NCI-H128 (cell line): ENCODE data around the gene DPYSL5.
"Not testable (repeated sequence)": the region's sequence is repeated elsewhere in the genome, so short reads cannot be mapped to it uniquely, and the experiment has no call there.

Source experiments
- DNase-seq: peaks from one replicate; lab custom pipeline; 2025; ENCODE audit not compliant: unreplicated experiment; lab: John Stamatoyannopoulos, UW

DPYSL5 gene

GRCh38 chr2:26847655-26848335 lies at the start of gene DPYSL5:
TSS of gene DPYSL5 (plus strand) at chr2:26848132. CDS start at chr2:26898500, 50,368 bp downstream.
- DNase-seq = peak; percentile 82

GRCh38 chr2:26801328-26801727 lies 46.6 kb upstream of the DPYSL5 start:
- no peak for DNase-seq

- no peak for DNase-seq
Measured at GRCh38 chr2:26801796-26802195, 46.1 kb upstream of the DPYSL5 start.

GRCh38 chr2:26805241-26805676 lies 42.7 kb upstream of the DPYSL5 start:
- DNase-seq = no peak

- DNase-seq = no peak
Measured at GRCh38 chr2:26807788-26808460, 40.0 kb upstream of the DPYSL5 start.

- DNase-seq = no peak
Measured at GRCh38 chr2:26809211-26809610, 38.7 kb upstream of the DPYSL5 start.

GRCh38 chr2:26809876-26810577 lies 37.9 kb upstream of the DPYSL5 start:
- no peak for DNase-seq

- DNase-seq = no peak
Measured at GRCh38 chr2:26811261-26811660, 36.7 kb upstream of the DPYSL5 start.

- DNase-seq = no peak
Measured at GRCh38 chr2:26811791-26812694, 35.9 kb upstream of the DPYSL5 start.

- no peak for DNase-seq
Measured at GRCh38 chr2:26812731-26813130, 35.2 kb upstream of the DPYSL5 start.

GRCh38 chr2:26814072-26814765 lies 33.7 kb upstream of the DPYSL5 start:
- not testable (repeated sequence) for DNase-seq

GRCh38 chr2:26816893-26817292 lies 31.0 kb upstream of the DPYSL5 start:
- DNase-seq = no peak

GRCh38 chr2:26818255-26818654 lies 29.7 kb upstream of the DPYSL5 start:
- no peak for DNase-seq

- no peak for DNase-seq
Measured at GRCh38 chr2:26818972-26819371, 29.0 kb upstream of the DPYSL5 start.

GRCh38 chr2:26820932-26821331 lies 27.0 kb upstream of the DPYSL5 start:
- no peak for DNase-seq

- DNase-seq = no peak
Measured at GRCh38 chr2:26822877-26823276, 25.1 kb upstream of the DPYSL5 start.

GRCh38 chr2:26838121-26838906 lies 9.6 kb upstream of the DPYSL5 start:
- no peak for DNase-seq

GRCh38 chr2:26840937-26841610 lies 6.9 kb upstream of the DPYSL5 start:
- DNase-seq = no peak

GRCh38 chr2:26843041-26843440 lies 4.9 kb upstream of the DPYSL5 start:
- DNase-seq = no peak
